ENCODE data around the gene BRSK2. TPM values are rescaled to one million over a fixed set of nuclear protein-coding genes. Genes with fewer than 3 reads are reported as not detected.
"Not testable (repeated sequence)": the region's sequence is repeated elsewhere in the genome, so short reads cannot be mapped to it uniquely, and the experiment has no call there.

Gene BRSK2
- total RNA-seq, 1 donor from 2014 or later = 1.4 TPM

DNA sequence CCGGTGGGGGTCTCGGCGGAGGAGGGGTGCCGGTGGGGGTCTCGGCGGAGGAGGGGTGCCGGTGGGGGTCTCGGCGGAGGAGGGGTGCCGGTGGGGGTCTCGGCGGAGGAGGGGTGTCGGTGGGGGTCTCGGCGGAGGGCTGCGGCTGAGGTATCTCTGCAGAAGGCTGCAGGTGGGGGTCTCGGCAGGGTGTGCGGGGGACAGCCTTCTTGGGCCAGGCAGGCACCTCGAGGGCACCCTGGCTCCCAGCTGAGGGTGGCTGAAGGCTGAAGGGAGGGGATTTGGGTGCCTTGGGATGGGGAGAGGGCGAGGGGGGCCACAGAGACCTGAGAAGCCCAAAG lies 45.7 kb downstream of the BRSK2 start:
- DNase-seq (ENCODE audit: low spot score) = not testable (repeated sequence)

DNA sequence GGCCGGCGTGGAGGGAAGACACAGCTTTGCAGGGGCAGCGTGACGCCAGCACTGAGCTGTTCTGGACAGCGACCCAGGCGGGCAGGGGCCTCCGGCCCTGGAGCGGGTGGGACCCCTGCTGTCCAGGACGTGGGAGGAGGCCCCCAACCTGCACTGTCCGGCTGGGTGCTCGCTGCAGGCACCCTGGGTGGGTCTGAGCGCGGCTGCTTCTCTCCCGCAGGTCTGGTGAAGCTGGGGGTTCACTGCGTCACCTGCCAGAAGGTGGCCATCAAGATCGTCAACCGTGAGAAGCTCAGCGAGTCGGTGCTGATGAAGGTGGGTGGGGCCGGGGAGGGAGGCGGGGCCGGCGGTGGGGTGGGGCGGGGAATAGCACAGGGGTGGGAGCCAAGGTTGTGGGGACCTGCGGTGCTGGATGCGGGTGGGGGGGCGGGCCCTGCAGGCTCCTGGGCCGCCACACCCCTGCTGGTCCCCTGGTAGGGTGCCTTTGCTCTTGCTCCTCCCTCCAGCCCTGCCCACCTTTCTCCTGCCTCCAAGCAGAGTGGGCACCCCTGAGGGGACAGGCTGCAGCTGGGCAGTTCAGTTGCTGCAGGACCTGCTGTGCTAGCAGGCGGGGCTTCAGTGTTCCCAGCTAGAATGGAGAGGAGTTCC lies 46.2 kb downstream of the BRSK2 start:
- DNase-seq (ENCODE audit: low spot score) = no peak

DNA sequence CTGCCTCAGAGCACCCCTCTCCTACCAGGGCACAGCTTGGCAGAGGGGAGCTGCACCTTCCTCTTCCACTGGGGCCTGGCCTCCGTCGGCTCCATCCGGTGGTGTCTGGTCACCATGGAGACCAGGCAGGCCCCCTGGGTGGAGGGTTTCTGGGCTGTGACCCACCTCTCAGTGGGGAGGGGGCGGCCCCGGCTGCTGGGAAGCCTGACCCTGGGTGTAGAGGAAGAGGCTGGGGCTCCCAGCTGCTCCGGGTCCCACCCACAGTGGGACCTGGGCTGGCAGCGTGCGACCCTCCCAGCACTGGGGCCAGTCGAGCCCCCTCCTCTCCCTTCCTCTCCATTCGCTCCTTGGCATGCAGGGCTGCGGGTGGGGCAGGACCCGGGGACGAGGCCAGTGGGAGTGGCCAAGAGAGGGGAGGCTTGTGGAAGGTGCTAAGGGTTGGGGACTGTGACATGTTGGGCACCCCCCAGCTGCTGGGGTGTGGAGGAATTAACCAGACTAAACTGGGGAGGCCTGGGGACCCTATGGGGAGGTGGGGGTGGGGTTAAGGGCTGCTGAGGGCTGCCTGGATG lies 46.8 kb downstream of the BRSK2 start:
- DNase-seq (ENCODE audit: low spot score) = no peak

DNA sequence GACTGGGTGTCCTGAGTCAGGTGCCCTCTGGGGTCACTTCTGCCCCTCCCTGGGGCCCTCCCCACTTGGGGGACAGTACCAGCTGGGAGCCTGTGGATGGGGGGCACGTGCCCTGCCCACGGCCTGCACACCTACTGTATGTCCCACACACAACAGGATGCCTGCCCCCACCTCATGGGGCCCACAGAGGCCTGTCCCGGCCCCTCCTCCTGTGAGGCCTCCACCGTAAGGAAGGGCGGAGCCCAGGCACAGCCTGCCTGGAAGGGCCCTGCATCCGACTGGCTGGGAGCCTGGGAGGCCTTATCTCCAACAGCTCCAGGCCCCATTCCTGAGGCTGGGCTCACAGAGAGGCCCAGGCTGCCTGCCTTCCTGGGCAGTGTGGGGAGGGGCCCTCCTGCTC lies 47.8 kb downstream of the BRSK2 start:
- no peak for DNase-seq (ENCODE audit: low spot score)

DNA sequence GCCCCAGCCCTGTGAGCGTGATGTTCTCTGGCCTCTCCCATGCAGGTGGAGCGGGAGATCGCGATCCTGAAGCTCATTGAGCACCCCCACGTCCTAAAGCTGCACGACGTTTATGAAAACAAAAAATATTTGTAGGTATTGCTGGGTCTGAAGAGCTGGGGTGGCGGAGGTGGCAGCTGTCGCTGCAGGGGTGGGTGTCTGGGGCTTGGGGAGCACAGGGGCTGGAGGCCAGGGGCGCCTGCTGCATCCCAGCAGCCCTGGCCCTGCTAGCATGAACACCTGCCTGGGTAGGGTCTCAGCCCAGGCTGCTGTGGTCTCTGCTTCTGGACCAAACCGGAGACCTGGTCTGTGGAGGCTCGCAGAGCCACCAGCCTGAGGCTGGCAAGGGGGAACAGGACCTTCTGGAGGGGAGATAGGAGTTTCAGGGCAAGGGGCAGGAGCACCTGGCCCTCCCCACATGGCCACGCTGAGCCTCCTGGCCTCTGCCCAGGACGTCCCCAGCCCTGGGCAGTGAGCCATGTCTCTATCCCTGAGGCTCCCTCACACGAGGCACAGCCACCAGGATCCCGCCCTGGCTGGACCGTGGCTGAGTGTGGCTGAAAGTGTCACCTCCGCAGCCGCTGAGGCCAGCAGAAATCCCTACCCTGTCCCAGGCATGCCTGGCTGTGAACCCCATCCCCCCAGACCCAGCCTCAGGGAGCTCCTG lies 48.7 kb downstream of the BRSK2 start:
- DNase-seq (ENCODE audit: low spot score) = no peak

DNA sequence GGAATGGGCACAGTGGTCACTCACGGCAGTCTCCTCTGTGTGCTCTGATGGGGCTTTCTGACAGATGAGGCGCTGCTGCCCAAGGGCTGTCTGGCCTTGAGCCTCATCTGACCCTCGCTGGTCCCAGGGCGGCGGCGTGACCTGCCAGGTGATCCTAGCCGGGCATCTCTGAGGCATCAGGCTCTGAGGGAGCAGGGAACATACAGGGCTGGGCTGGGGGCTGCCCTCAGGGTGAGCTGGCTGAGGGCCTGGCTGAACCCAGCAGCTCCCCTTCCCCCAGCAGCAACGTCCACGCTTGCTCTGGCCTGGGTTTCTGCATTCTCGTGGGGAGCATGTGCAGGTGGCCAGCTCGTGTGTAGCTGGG lies 49.2 kb downstream of the BRSK2 start:
- no peak for DNase-seq (ENCODE audit: low spot score)

DNA sequence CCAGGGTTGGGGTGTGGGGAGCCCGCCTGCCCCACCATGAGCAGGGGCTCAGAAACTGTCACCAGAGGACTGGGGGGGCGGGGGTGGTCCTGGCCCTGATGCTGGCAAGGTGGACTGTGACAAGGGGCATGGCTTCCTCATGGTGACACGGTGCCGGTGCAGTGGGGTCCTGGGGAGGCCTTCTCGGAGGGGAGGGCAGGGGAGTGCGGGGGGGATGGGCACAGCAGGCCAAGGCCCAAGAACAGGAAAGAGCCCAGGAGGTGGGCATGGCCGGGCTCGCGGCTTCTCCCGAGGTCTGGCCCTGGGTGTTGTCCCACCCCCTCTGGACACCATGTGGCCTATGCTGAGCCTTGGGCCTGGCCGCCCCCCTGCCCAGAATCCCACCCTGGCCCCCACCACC lies 49.6 kb downstream of the BRSK2 start:
- no peak for DNase-seq (ENCODE audit: low spot score)

DNA sequence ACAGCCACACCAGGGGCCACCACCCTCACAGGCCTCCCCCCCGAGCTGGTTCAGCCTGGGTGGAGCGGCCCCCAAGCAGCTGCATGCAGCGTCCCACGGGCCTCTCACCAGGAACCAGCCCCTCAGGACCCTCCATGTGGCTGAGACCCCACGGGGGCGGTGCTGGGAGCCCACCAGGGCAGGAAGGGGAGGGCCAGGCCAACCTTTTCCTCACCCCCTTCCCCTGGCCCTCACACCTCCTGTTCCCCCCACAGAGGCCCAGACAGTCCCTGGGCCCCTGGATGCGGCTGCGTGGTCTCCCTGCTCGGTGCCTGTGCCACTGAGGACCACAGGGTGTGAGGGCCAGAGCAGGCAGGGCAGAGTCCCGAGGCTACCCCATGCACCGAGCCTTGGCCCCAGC lies 50.3 kb downstream of the BRSK2 start:
- DNase-seq (ENCODE audit: low spot score) = no peak

DNA sequence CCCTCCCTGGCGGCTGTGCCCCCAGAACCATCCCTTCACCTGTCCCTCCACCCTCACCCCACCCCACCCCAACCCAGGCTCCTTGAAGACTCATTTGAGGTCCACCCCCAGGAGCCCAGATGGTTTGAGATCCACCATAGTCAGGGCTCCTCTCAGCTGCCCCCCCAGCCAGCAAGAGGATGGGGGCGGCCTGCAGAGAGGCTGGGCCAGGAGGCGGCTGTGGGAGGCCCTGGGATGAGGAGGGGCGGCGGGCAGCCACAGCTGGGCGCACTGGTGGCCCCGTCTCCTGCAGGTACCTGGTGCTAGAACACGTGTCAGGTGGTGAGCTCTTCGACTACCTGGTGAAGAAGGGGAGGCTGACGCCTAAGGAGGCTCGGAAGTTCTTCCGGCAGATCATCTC lies 50.8 kb downstream of the BRSK2 start:
- no peak for DNase-seq (ENCODE audit: low spot score)

DNA sequence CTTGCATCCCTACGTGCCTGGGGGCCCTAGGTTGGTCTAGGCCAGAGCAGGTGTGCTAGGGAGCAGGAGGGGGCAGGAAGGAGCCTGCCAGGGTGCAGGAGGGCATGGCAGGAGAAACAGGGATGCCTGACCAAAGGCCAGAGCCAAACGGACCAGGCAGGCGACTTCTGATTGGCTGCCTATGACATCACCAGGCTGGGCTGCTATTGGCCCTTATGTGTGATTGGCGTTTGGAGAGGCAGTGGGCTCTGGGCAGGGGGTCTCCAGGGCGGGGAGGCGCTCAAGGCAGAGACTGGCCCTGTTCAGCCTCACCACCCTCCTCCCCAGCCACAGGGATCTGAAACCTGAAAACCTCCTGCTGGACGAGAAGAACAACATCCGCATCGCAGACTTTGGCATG lies 52.4 kb downstream of the BRSK2 start:
- DNase-seq (ENCODE audit: low spot score) = no peak

DNA sequence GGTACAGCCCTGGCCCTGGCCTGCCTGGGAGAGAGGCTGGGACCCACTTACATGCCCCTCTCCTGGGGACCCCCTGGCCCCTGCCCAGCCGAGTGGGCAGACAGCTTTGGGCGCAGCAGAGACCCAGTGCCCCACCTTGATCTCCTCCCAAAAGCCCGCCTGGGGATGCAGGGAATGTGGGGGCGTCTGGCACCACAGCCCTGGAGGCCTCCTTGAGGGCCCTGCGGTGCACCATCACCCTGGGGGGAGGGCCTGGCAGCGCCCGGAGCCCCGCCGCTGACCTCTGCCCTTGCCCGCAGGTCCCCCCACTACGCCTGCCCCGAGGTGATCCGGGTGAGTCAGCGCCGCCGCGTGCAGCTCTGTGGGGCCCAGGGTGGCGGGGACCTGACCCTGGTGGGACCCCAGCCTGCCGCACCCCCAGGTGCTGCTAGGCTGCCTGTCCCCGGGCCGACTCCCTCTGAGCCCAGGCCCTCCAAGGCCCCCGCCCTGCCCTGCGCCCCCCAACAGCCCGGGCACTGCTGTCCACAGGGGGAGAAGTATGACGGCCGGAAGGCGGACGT lies 53.2 kb downstream of the BRSK2 start:
- no peak for DNase-seq (ENCODE audit: low spot score)

DNA sequence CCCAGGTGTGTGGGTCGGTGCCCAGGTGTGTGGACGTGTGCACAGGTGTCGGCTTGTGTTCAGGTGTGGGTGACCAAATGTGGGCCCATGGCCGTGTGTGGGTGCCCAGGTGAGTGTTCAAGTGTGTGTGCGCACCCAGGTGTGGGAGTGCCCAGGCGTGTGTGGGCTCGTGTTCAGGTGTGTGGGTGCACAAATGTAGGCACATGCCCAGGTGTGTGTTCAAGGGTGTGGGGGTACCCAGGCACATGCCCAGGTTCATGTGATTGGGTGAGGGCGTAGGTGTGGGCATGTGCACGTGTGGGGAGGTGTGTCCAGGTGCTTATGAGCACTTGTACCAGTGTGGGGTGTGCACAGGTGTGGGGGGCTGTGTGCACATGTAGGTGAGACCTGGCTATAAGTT lies 54.0 kb downstream of the BRSK2 start:
- DNase-seq (ENCODE audit: low spot score) = no peak

DNA sequence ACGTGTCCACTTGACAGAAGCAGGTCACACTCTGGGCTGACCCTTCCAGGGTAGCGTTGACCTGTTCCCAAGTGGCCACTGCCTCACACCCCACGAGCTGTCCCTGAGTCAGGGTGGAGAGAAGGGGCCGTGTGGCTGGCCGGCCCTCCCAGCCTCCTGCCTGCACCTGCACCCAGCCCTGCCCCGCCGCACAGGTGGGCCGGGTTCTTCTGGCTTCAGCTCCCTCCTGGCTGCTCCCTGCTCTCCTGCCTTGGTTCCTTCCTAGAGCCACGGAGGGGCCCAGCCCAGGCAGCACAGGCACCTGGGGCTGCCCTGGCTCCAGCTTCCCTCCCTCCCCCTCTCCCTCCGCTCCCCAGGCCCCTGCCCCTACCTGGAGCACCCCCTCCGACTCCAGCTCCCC lies 54.6 kb downstream of the BRSK2 start:
- no peak for DNase-seq (ENCODE audit: low spot score)

DNA sequence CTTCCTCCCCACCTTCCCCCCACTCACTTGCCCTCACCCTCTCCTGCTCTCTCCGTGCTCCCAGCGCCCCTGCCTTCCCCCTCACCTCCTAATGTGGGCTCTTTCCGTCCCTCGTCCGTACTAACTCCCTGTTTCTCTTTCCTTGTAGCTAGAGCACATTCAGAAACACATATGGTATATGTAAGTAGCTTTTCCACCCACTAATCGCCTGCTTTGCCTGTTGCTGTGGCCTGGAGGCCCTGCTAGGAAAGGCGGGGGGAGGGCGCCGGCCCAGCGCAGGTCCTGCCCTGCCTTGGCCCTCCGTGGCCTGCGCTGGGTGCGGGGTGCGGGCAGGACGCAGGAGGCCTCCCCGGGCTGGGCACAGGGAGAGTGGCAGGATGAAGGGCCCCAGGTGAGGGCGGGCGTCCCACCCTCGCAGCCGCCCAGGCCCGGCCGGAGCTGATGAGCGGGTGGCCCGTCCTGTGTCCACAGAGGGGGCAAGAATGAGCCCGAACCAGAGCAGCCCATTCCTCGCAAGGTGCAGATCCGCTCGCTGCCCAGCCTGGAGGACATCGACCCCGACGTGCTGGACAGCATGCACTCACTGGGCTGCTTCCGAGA lies 55.2 kb downstream of the BRSK2 start:
- DNase-seq (ENCODE audit: low spot score) = no peak

DNA sequence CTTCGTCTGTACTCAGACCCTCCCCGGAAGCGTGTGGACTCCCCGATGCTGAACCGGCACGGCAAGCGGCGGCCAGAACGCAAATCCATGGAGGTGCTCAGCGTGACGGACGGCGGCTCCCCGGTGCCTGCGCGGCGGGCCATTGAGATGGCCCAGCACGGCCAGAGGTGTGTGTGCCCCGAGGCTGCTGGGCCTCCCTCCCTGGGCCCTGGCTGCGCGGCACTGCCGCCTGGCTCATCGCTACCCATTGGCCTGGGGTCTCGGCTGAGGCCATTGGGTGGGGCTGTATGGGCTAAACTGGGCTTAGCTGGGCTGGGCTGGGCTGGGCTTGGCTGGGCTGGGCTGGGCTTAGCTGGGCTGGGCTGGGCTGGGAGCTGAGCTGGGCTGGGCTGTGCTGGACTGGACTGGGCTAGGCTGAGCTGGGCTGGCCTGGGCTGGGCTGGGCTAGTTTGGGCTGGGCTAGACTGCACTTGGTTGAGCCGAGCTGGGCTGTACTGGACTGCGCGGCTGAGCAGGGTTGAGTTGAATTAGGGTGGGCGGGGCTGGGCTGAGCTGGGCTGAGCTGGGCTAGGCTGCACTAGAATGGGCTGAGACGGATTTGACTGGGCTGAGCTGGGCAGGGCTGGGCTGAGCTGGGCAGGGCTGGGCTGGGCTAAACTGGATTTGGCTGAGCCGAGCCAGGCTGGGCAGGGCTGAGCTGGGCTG lies 56.2 kb downstream of the BRSK2 start:
- no peak for DNase-seq (ENCODE audit: low spot score)

DNA sequence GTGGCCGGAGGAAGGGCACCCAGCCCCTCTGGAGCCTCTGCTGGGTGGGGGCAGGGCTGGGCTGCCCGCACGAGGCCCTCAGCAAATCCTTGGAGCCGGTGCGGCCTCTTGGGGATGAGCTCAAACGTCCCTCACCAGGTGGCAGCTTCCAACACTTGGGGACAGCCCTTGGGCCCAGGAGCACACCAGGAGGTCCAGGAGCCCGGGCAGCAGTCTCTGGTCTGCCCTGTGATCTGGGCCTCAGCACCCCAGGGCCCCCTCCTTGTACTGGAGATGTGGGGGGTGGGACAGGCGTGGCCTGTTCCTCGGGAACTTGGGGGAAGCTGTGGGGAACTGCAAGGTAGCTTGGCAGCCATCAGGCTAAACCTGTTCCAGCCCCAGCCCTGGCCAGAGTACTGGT lies 56.9 kb downstream of the BRSK2 start:
- no peak for DNase-seq (ENCODE audit: low spot score)

DNA sequence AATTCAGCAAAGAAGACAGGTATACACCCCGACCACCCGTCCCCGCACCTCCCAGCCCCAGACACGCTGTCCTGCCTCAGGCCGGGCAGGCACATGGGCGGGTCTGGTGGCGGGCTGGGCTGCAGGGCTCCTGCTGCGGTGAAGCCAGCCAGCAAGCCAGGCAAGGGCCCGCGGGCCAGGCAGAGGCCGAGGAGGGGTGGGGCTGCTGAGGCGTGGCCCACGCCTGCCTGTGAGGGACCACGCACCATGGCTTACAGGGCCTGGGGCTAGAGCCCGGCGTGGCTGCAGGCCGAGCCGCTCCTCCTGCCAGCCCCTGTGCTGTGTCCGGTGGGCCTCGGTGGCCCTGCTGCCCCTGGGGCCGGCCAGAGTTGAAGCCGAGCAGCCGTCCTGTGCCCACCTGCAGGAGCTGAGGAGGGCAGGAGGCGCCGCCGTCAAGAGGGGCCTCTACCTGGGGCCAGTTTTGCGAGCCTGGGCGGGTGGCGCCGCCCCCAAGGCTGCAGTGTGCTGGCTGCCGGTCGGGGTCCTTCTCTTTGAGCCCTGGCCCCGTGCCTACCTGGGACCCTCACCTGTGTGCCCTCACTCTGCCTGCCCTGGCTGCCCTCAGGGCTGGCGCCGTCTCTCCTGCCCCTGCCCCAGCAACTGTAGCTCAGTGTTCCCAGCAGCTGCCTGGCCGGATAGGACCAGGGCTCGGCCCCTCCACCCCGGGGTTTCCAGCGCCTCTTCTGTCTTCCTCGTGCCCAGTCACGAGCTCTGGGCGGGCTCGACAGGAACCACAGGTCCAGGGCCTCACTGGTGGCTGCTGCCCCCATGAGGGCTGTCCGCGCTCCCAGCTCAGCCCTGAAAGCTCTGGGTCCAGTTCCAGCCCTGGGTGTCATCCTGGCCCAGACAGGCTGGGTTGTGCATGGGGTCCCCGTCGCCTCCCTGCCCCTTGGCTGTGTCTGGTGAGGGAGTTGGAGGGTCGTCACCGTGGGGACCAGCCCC lies 58.4 kb downstream of the BRSK2 start:
- DNase-seq (ENCODE audit: low spot score) = no peak

DNA sequence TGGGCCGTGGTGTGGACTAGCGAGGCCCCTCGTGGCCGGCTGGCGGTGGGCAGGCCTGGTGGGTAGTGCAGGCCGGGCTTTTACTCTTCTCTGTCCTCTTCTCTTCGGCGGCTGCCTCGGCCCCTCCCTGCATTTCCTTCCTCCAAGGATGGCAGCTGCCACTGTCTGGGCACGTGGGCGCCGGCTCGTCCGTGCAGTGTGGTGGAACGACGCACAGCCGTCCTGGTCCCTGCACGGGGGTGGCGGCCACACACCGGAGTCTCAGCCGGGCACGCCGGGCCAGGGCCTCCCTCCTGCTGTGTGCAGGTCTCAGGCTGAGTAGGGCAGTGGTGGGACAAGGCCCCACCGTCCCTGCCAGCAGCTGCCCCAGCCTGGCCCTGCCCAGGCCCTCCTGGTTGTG lies 59.1 kb downstream of the BRSK2 start:
- no peak for DNase-seq (ENCODE audit: low spot score)

DNA sequence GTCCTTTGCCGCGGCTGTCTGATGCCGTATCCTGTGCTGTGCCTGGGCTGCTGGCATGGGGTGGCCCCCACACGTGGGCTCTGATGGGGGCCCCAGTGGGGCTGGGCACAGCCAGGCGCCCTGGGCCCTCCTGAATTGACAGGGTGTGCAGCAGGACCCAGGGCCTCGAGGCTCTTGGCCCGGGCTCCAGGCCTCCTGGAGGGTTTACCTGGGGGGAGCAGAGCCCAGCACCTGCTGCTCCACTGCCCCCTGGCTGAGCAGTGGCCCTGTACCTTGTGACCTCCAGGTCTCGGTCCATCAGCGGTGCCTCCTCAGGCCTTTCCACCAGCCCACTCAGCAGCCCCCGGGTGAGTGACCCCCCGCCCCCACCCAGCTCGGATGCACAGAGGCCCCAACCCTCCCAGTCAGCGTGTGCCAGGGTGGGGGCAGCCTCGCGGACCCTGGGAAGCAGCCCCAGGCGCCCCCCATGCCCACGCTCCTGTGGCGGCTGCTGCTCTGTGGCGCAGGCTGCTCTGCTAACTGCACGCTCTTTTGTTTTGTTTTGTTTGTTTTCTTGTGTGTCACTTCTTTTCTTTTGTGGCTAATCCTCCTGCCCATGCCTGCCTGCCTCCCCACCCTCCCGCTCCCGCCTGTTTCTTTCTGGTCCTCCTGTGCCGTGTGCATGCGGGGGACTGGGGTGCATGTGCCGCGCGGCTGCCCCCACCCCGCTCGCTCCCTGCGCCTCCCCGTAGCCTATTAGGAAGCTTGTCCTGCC lies 59.9 kb downstream of the BRSK2 start:
- no peak for DNase-seq (ENCODE audit: low spot score)

DNA sequence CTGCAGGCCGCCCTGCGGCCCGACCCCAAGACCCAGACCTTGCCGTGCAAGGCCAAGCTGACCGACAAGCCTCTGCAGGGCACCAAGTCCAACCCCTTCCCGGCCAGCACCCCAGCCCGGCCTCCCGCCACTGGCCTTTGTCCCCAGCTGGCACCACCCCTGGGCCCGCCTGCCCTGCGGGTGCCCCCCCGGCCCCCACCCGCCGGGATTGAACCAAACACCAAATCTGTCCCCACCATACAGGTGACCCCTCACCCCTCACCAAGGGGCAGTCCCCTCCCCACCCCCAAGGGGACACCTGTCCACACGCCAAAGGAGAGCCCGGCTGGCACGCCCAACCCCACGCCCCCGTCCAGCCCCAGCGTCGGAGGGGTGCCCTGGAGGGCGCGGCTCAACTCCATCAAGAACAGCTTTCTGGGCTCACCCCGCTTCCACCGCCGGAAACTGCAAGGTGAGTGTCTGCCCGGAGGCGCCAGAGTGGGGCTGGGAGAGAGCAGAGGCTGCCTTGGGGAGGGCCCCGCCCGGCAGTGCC lies 60.7 kb downstream of the BRSK2 start:
- no peak for DNase-seq (ENCODE audit: low spot score)

All from mesenteric fat pad (tissue), 1 donor.